GM18868 (cell line): Measurements from ENCODE around the gene NSF.
"Not testable (repeated sequence)": the region's sequence is repeated elsewhere in the genome, so short reads cannot be mapped to it uniquely, and the experiment has no call there.

Experiments
- ATAC-seq: cut with Tn5 transposase; IDR thresholded peaks from one replicate; pipeline ENCODE4 v1.9.1; 2021; ENCODE audit warnings: mild to moderate bottlenecking, moderate library complexity; ENCODE audit not compliant: unreplicated experiment

NSF gene

DNA sequence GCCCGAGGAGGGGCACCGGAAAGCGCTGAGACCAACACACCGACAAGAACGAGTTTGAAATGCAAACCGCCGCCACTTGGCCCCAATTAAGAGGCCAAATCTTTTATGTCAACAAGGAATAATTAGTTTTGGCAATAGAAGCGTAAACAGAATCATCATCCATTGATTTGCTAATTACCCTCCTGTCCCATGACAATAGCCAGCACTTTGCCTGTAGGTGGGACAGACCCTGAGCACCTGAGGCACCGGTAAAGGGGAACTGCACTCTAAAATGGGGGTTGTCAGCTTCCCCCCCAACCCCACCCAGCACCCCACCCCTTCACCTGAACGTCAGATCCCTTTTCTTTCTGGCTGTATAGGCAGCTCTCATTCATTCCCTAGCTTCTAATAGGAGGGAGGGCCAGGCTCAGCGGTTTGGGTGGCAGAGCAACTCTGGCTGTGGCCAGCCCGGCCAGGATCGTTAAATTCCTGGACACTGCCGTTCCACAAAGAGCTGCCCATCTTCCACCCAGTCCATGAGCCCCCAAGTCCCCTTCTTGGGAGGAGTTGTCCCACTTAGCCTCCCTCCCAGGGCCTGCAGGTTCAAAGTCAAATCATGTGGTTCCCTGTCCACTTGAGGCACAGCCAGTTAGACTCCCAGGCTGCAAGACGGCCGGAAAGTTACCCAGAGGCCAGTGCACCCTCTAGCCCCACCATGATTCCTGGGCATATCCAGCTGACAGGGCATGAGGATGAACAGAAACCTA, 182.2 kb downstream of the NSF start:
- ATAC-seq = no peak

GRCh38 chr17:46773221-46773605, 182.7 kb downstream of the NSF start:
- no peak for ATAC-seq

- no peak for ATAC-seq
Measured at GRCh38 chr17:46773676-46774075, 183.2 kb downstream of the NSF start.

DNA sequence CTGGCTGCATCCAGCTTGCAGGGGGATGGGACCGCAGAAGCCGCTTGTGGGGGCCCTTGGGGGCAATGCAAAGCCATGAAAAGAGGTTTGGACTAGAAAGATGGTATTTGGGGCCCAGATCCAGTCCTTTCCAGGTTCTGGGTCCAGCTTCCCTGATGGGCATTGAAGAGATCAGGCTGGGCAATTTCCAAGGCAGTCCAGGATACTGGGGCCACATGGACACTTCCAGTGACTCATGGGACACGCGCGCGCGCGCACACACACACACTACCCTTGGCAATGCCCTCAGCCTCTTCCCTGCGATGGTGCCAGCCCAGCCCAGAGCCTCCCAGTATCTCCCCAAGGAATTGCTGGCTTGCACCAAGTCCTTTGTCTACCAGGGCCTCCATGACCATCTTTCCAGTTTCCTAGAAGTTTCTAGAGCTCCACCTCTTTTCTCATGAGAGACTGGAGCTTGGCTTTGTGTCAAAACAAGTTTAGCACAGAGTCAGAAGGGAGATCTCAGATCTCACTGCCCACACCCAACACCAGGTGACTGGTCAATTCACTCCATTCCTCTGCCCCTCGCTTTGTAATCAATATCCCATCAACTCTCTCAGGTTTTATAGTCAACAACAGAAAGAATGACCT, 183.8 kb downstream of the NSF start:
- no peak for ATAC-seq

- ATAC-seq = no peak
Measured at GRCh38 chr17:46776298-46777005, 186.0 kb downstream of the NSF start.

- ATAC-seq = no peak
Measured at GRCh38 chr17:46777943-46778915, 187.8 kb downstream of the NSF start.

DNA sequence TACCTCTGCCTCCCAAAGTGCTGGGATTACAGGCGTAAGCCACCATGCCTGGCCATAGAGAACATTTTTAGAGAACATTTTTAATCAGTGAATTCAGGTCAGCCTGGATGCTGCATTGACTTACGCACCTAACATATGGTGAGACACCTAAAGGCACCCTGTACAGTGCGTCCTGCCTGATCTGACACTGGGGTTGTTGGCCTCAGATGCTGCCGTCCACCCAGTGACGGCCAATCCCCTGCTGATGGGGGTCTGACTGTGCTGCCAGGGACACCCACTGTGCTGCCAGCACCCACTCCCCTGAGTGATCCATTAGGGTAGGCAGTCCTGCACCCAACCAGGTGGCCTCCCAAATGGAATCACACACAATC, 189.5 kb downstream of the NSF start:
- no peak for ATAC-seq

- ATAC-seq = no peak
Measured at GRCh38 chr17:46782250-46782953, 191.9 kb downstream of the NSF start.

DNA sequence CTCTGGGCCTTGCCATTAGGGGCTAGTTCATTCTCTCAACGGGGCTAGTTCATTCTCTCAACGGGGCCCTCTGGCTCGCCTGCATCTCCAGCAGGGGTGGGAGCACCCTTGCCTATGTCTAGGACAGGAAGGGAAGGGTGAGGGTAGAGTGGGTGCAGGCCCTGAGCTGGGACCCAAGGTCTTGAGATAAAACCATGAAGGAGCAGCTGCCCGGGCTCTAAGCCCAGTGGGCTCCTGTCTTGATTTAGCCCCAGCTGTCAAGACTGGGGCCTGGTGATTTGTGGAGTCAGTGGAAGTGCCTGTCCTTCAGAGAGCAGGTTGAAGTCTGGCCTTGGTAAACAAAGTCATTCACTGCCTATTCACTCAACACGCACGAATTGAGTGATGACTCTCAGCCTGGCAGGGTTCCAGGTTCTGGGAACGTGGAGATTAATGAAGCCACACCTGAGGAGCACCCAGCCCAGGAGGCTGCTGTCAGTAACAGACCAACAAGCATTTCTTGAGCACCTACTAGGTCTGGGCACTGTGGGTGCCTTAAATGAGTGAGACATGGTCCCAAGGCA, 192.6 kb downstream of the NSF start:
- ATAC-seq = no peak

- no peak for ATAC-seq
Measured at GRCh38 chr17:46785696-46786095, 195.2 kb downstream of the NSF start.

DNA sequence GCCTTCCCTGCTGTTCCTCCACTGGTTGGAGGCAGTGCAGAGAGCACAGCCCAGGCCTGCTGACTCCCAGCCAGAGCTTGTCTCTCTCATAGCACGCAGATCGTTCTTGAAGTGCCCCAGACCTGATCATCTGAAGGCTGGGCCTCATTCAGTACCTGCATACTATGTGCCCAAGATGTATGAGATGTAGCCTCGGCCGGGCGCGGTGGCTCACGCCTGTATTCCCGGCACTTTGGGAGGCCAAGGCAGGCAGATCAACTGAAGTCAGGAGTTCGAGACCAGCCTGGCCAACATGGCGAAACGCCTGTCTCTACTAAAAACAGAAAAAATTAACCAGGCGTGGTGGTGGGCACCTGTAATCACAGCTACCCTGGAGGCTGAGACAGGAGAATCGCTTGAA, 197.0 kb downstream of the NSF start:
- no peak for ATAC-seq

- no peak for ATAC-seq
Measured at GRCh38 chr17:46788300-46788699, 197.8 kb downstream of the NSF start.

DNA sequence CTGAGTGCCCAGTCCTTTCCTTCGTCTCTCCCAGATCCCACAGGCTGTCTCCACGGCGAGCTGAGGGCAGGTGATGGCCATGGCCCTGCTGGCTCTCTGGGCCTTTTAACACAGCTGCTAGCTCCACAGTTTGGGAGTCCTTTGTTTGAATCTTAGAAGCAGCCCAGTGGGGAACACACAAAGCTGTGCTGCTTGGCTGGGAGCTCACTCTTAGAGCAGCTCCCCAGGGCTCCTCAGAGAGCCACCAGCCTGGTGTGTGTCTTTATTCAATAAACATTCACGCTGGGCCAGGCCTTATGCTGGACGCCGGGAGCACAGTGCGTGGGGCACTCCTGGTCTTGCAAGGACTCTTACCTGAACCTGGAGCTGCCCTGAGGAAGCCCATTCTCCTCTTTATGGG, 198.3 kb downstream of the NSF start:
- no peak for ATAC-seq

GRCh38 chr17:46789610-46790009, 199.1 kb downstream of the NSF start:
- no peak for ATAC-seq

DNA sequence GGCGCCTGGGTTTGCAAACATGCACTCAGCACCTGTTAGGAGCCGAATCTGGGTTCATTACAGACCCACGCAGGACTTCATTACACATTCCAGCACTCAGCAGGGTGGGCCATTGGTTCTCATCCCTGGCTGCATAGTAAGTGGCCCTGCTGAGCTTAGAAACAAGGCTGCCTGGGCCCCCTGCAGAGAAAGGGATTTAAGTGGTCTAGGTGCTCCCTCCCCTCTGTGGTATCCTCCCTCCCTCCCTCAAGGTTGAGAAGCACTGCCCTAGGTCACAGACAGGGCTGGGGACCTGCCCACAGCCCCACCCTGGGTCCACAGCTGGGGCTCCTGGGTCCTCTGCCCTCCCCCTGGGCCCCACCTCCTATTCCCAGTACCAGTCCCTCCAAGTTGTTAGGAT, 199.7 kb downstream of the NSF start:
- no peak for ATAC-seq

DNA sequence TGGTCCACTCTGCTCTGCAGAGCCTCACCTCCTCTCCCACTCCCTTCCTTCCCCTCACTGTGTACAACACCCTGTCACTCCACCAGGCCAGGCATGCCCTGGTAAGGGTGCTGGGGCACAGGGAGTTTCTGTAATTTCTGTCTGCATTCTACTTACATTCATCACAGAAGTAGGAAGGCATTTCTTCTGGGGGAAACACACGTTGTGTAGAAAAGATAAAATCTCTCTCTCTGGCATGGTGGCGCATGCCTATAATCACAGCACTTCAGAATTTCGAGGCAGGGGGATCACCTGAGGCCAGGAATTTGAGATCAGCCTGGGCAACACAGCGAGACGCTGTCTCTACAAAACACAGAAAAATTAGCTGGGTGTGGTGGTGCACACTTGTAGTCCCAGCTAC, 201.1 kb downstream of the NSF start:
- ATAC-seq = no peak

- no peak for ATAC-seq
Measured at GRCh38 chr17:46792071-46792470, 201.6 kb downstream of the NSF start.

GRCh38 chr17:46793023-46793422, 202.6 kb downstream of the NSF start:
- ATAC-seq = not testable (repeated sequence)

DNA sequence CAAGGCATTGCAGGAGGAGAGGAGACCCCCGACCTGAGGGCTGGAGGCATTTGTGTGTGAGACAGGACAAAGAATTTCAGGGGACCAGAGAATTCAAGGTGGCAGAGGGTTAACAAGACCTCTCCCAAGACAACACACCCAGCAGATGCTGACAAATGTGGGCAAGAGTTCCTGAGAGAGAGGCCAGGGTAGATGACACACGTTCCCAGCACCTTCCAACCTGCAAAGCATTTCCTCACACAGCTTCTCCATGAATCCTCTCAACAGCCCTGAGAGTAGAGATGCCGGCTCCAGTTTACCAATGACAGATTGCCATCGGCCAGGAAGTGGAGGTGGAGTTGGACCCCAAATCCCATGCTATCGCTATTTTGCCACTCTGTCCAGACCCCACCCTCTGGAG, 203.1 kb downstream of the NSF start:
- ATAC-seq = no peak

GRCh38 chr17:46794318-46794717, 203.8 kb downstream of the NSF start:
- ATAC-seq = no peak
